C4-2B (cell line): ENCODE measurements around the gene ZDHHC8.

ENCODE experiments used
- CTCF ChIP-seq: fragments of 450-650 bp; conservative IDR thresholded peaks from 2 replicates; pipeline ENCODE4 v1.5.1; 2017; ENCODE audit warnings: mild to moderate bottlenecking
- ZFX ChIP-seq: fragments of 450-650 bp; IDR thresholded peaks from 2 replicates; pipeline ENCODE4 v1.6.1; 2017

DNA sequence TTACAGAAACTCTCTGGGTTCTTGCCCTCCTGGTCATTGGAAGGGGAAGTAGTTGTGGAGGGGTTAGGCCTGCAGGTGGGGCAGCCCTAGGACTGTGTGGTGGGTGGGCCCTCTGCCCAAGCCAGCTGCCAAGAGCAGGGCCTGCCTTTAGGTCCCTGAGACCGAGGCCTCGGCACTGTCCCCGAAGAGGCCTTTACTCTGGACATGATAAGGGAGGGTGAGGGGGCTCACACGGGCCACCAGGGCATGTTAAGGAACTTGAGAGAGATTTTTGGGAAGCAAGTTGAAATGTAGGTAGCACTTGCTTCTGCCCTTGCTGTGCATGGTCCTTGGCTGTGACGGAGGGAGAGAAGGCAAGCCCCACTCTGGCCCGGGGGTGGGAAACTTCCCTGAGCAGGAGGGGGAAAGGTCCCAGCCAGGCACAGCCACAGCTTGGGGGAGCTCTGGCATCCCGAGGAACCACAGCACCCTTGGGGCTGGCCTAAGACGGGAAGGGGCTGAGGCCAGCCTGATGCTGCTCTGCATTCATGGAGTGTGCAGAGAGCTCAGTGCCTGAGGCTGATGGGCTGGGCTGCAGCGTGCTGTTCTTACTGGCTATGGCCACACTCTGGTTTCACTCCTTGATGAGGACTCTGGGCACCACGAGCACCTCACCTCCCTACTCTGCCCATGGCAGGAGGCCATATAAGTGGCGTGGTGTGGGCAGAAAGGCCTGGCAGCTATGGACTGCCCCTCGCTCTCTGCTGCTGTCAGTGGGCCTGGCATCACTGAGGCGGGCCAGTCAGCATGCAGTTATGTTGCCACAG is 23.4 kb upstream of the ZDHHC8 start:
- TF ChIP-seq CTCF (no peak), ZFX (no peak)
